Measurements from ENCODE around the gene C19orf33.

C19orf33 gene

DNA sequence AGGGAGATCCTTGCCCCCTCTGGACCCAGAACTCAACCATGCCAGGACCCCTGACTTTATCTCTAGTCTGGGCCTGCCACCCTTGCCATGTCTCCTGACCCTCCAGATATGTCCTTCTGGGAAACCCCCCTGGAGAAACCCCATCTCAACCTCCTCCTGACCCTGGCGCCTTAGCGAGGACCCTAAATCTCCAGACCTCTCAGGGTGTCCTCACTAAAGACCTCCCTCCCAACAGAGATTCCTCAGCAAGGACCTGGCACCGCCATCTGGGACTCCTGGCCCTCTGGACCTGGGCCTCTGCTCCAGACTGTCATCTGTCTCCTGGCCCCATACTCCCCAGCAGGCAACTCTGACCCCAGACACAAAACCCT lies 16.9 kb downstream of the C19orf33 start:
- peaks cover 40% of the 10 kb centered on the region for H3K4me1 ChIP-seq (ENCODE audit: insufficient read depth, poor library complexity, severe bottlenecking)
- peaks cover 29% of the 10 kb centered on the region for H3K36me3 ChIP-seq (ENCODE audit: low read depth)
- H3K4me3 ChIP-seq (ENCODE audit: severe bottlenecking) = peak overlapping the region; percentile 93
- DNase-seq (ENCODE audit: low spot score) = no peak
- no peaks in the 10 kb centered on the region for H3K27me3 ChIP-seq (ENCODE audit: insufficient read depth, poor library complexity, severe bottlenecking)
- ATAC-seq (ENCODE audit: low read depth) = no peak
- peak overlapping the region; percentile 58 for H3K27ac ChIP-seq (ENCODE audit: poor library complexity, severe bottlenecking)
- H3K9me3 ChIP-seq (ENCODE audit: severe bottlenecking) = no peaks in the 10 kb centered on the region
- TF ChIP-seq, protein P1, sequence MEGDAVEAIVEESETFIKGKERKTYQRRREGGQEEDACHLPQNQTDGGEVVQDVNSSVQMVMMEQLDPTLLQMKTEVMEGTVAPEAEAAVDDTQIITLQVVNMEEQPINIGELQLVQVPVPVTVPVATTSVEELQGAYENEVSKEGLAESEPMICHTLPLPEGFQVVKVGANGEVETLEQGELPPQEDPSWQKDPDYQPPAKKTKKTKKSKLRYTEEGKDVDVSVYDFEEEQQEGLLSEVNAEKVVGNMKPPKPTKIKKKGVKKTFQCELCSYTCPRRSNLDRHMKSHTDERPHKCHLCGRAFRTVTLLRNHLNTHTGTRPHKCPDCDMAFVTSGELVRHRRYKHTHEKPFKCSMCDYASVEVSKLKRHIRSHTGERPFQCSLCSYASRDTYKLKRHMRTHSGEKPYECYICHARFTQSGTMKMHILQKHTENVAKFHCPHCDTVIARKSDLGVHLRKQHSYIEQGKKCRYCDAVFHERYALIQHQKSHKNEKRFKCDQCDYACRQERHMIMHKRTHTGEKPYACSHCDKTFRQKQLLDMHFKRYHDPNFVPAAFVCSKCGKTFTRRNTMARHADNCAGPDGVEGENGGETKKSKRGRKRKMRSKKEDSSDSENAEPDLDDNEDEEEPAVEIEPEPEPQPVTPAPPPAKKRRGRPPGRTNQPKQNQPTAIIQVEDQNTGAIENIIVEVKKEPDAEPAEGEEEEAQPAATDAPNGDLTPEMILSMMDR (IDR thresholded peaks at IDR 0.05; ENCODE audit: poor library complexity, severe bottlenecking) = no peak

DNA sequence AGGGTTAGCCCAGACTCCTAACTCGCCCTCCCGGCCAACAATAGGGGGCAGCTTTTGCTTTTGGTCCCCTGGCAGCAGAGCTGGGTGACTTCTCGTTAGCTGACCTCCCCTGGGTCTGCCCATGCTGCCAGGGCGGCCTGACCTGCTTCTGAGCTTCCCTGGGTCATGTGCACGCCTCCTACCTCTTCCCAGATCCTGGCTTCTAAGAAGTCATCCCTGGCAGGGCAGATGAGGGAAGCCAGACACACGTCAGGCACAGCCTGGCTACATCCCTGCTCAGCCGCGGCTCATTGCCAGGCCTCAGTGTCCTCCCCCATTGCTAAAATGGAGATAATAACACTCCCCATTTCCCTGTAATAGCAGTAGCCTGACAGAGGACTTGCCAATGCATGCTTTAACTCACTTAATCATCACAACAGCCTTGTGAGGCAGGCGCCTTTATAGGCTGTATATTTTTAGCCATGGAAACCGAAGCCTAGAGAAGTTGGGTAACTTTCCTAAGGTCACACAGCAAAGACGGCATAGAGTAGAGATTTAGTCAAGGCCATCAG lies 17.7 kb downstream of the C19orf33 start:
- no peaks in the 10 kb centered on the region for H3K9me3 ChIP-seq (ENCODE audit: severe bottlenecking)
- ATAC-seq (ENCODE audit: low read depth) (peak; percentile 50), DNase-seq (ENCODE audit: low spot score) (no peak)
- peak overlapping the region; percentile 58 for H3K27ac ChIP-seq (ENCODE audit: poor library complexity, severe bottlenecking)
- peaks cover 33% of the 10 kb centered on the region for H3K36me3 ChIP-seq (ENCODE audit: low read depth)
- TF ChIP-seq, protein P1 (IDR thresholded peaks at IDR 0.05; ENCODE audit: poor library complexity, severe bottlenecking) = no peak
- peaks cover 36% of the 10 kb centered on the region for H3K4me1 ChIP-seq (ENCODE audit: insufficient read depth, poor library complexity, severe bottlenecking)
- no peaks in the 10 kb centered on the region for H3K27me3 ChIP-seq (ENCODE audit: insufficient read depth, poor library complexity, severe bottlenecking)
- H3K4me3 ChIP-seq (ENCODE audit: severe bottlenecking) = peak overlapping the region; percentile 1

DNA sequence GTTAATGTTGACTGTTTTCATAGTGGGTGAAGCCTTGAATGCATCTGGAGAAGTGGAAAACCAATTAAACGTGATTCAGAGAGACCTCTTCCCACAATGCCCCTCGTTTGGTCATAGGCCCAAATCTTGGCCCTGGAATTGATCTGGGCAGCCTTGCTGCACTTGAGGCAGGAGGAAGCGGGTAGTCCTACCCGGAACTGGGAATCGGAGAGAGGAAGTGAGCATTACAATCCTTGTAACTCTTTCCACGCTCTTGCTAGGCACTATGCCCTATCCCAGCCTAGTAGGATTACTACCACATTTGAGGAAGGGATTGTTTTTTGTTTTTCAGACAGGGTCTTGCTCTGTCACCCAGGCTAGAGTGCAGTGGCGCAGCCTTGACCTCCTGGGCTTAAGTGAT lies 19.2 kb downstream of the C19orf33 start:
- Histone ChIP-seq H3K36me3 (ENCODE audit: low read depth) (peaks cover 48% of the 10 kb centered on the region), H3K4me1 (ENCODE audit: insufficient read depth, poor library complexity, severe bottlenecking) (peaks cover 35% of the 10 kb centered on the region), H3K27me3 (ENCODE audit: insufficient read depth, poor library complexity, severe bottlenecking) (no peaks in the 10 kb centered on the region), H3K4me3 (ENCODE audit: severe bottlenecking) (no peak overlapping the region), H3K27ac (ENCODE audit: poor library complexity, severe bottlenecking) (no peak overlapping the region), H3K9me3 (ENCODE audit: severe bottlenecking) (no peaks in the 10 kb centered on the region)
- ATAC-seq (ENCODE audit: low read depth) (no peak), DNase-seq (ENCODE audit: low spot score) (no peak)
- TF ChIP-seq, protein P1 (IDR thresholded peaks at IDR 0.05; ENCODE audit: poor library complexity, severe bottlenecking) = no peak

DNA sequence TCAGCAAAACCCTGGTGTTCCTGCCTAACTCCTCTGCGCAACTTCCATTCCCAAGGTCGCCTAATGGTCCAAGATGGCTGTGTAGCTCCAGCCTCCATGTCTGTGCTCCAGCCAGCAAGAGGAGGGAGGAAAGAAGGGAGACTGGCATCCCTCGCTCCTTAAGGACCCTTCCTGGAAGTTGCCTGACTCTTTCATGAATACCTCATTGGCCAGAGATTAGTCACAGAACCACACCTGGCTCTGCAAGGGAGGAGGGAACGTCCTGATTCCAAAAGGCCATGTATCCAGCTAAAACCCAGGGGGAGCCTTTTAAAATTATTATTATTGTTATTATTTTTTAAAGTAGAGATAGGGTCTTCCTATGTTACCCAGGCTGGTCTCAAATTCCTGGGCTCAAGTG lies 20.4 kb downstream of the C19orf33 start:
- H3K9me3 ChIP-seq (ENCODE audit: severe bottlenecking) = no peaks in the 10 kb centered on the region
- no peak overlapping the region for H3K4me3 ChIP-seq (ENCODE audit: severe bottlenecking)
- peak overlapping the region; percentile 23 for H3K27ac ChIP-seq (ENCODE audit: poor library complexity, severe bottlenecking)
- DNase-seq (ENCODE audit: low spot score) (no peak), ATAC-seq (ENCODE audit: low read depth) (0 out of 3 replicates have a peak, but pooled peaks have one; percentile 21)
- H3K4me1 ChIP-seq (ENCODE audit: insufficient read depth, poor library complexity, severe bottlenecking) = peaks cover 23% of the 10 kb centered on the region
- H3K27me3 ChIP-seq (ENCODE audit: insufficient read depth, poor library complexity, severe bottlenecking) = no peaks in the 10 kb centered on the region
- TF ChIP-seq, protein P1 (IDR thresholded peaks at IDR 0.05; ENCODE audit: poor library complexity, severe bottlenecking) = no peak
- H3K36me3 ChIP-seq (ENCODE audit: low read depth) = peaks cover 52% of the 10 kb centered on the region

DNA sequence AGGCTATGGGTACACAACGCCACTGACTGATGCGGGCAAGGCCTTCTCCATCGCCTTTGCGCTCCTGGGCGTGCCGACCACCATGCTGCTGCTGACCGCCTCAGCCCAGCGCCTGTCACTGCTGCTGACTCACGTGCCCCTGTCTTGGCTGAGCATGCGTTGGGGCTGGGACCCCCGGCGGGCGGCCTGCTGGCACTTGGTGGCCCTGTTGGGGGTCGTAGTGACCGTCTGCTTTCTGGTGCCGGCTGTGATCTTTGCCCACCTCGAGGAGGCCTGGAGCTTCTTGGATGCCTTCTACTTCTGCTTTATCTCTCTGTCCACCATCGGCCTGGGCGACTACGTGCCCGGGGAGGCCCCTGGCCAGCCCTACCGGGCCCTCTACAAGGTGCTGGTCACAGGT lies 22.5 kb downstream of the C19orf33 start:
- H3K27me3 ChIP-seq (ENCODE audit: insufficient read depth, poor library complexity, severe bottlenecking) = no peaks in the 10 kb centered on the region
- H3K4me3 ChIP-seq (ENCODE audit: severe bottlenecking) = no peak overlapping the region
- H3K4me1 ChIP-seq (ENCODE audit: insufficient read depth, poor library complexity, severe bottlenecking) = peaks cover 15% of the 10 kb centered on the region
- ATAC-seq (ENCODE audit: low read depth) = no peak
- H3K9me3 ChIP-seq (ENCODE audit: severe bottlenecking) = no peaks in the 10 kb centered on the region
- H3K36me3 ChIP-seq (ENCODE audit: low read depth) = peaks cover 52% of the 10 kb centered on the region
- no peak for DNase-seq (ENCODE audit: low spot score)
- no peak overlapping the region for H3K27ac ChIP-seq (ENCODE audit: poor library complexity, severe bottlenecking)
- TF ChIP-seq, protein P1 (IDR thresholded peaks at IDR 0.05; ENCODE audit: poor library complexity, severe bottlenecking) = no peak

All from RWPE2 (cell line).